Endothelial cell (in vitro differentiated cells): Measurements from ENCODE around the gene ZNF860. TPM values are rescaled to one million over a fixed set of nuclear protein-coding genes. Genes with fewer than 3 reads are reported as not detected.

Experiments
- DNase-seq: peaks from one replicate; pipeline ENCODE4 v3.0.0; 2021; ENCODE audit warnings: low spot score
- H3K27ac Mint-ChIP-seq: one replicate; pipeline ENCODE4 v1.8.0; 2021; ENCODE audit warnings: mixed read lengths, inconsistent platforms; ENCODE audit not compliant: unreplicated experiment
- H3K27me3 Mint-ChIP-seq: one replicate; pipeline ENCODE4 v1.8.0; 2021; ENCODE audit warnings: mild to moderate bottlenecking, moderate library complexity, mixed read lengths, inconsistent platforms; ENCODE audit not compliant: unreplicated experiment
- H3K36me3 Mint-ChIP-seq: one replicate; pipeline ENCODE4 v1.8.0; 2021; ENCODE audit warnings: mild to moderate bottlenecking, low read depth, mixed read lengths, inconsistent platforms; ENCODE audit not compliant: unreplicated experiment
- H3K4me1 Mint-ChIP-seq: one replicate; pipeline ENCODE4 v1.8.0; 2021; ENCODE audit warnings: mild to moderate bottlenecking, mixed read lengths, inconsistent platforms; ENCODE audit not compliant: unreplicated experiment
- H3K4me3 Mint-ChIP-seq: one replicate; pipeline ENCODE4 v1.8.0; 2021; ENCODE audit warnings: mild to moderate bottlenecking, mixed read lengths, inconsistent platforms; ENCODE audit not compliant: unreplicated experiment
- H3K9me3 Mint-ChIP-seq: one replicate; pipeline ENCODE4 v1.8.0; 2021; ENCODE audit warnings: mixed read lengths, inconsistent platforms; ENCODE audit not compliant: unreplicated experiment
- CTCF ChIP-seq: fragments of 200-600 bp; sonication (generic); IDR thresholded peaks from one replicate; pipeline ENCODE4 v1.5.0; 2021; ENCODE audit warnings: antibody characterized with exemption; ENCODE audit not compliant: unreplicated experiment
- total RNA-seq: library from RNA; stranded (reverse); fragmentation: NEBNext Ultra II Directional; extraction: Animal tissue kit (Norgen Biotek cat#: 25700); gene quantifications from one replicate; pipeline ENCODE4 v1.2.1, GENCODE V29; 2021; ENCODE audit not compliant: unreplicated experiment

Gene ZNF860
- total RNA-seq, 1 donor from 2014 or later: 1.1 TPM

DNA sequence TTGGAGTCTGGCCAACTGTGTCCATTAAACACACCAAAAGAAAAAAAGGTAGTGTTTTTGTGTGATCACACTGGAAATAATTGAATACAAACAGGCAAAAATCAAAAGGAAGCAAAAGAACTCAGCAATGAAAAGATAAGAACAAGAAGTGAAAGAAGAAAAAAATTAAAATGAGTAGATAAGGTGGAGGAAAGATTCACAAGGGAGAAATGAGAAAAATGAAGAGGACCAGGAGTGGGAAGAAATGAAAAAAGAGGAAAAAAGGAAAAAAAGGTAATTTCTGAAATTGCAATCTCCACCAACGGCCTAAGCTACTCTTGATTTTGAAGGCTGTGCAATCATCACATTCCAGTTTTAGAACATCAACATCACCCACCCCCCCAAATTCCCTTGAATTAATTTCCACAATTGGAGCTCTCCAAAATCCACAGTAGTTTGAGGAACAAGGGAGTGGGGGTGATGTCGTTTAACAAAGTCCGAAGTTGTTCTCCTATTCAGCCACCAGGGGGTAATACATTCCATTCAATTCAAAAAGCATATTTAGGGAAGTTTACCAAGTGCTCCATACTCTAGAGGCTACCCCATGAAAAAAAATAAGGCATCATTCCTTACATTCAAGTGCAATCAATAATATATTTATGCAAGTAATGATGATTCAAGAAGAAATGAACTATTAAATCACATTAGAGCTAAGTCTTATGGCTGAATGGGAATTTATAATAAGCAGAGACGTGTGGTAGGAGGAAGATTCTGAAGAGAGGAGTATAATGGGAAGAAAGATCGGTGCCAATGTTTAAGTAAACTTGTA, 37.4 kb downstream of the ZNF860 start:
- H3K4me1 Mint-ChIP-seq: no peaks in the 10 kb centered on the region
- TF ChIP-seq CTCF: peak; percentile 75
- no peaks in the 10 kb centered on the region for H3K9me3 Mint-ChIP-seq
- H3K27me3 Mint-ChIP-seq: peaks cover 3% of the 10 kb centered on the region
- H3K27ac Mint-ChIP-seq: no peak overlapping the region
- no peak overlapping the region for H3K4me3 Mint-ChIP-seq
- no peak for DNase-seq
- no peaks in the 10 kb centered on the region for H3K36me3 Mint-ChIP-seq

DNA sequence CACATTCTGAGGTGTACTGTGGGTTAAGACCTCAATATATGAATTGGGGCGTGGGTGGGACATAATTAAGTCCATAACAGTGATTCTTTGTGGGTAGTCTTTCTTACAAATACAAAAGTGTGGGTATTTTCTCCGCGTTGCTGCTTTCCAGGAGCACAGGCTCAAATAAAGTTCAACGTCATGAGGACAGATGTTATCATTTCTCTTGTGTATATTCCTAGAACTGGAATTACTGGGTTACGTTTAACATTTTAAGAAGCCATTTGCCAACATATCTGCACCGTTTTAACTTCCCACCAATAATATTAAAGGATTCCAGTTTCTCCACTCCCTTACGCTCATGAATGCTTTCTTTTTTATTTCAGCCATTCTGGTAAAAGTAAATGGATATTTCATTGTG, 39.6 kb downstream of the ZNF860 start:
- H3K27me3 Mint-ChIP-seq: peaks cover 3% of the 10 kb centered on the region
- no peak for DNase-seq
- H3K4me1 Mint-ChIP-seq: no peaks in the 10 kb centered on the region
- no peaks in the 10 kb centered on the region for H3K36me3 Mint-ChIP-seq
- H3K4me3 Mint-ChIP-seq: no peak overlapping the region
- H3K9me3 Mint-ChIP-seq: no peaks in the 10 kb centered on the region
- H3K27ac Mint-ChIP-seq: no peak overlapping the region
- TF ChIP-seq CTCF: no peak

GRCh38 chr3:32021748-32022147, 40.2 kb downstream of the ZNF860 start:
- TF ChIP-seq CTCF: no peak
- Mint-ChIP-seq H3K27me3 (peaks cover 3% of the 10 kb centered on the region), H3K27ac (no peak overlapping the region), H3K4me1 (no peaks in the 10 kb centered on the region), H3K9me3 (no peaks in the 10 kb centered on the region), H3K36me3 (no peaks in the 10 kb centered on the region), H3K4me3 (no peak overlapping the region)
- DNase-seq: no peak

DNA sequence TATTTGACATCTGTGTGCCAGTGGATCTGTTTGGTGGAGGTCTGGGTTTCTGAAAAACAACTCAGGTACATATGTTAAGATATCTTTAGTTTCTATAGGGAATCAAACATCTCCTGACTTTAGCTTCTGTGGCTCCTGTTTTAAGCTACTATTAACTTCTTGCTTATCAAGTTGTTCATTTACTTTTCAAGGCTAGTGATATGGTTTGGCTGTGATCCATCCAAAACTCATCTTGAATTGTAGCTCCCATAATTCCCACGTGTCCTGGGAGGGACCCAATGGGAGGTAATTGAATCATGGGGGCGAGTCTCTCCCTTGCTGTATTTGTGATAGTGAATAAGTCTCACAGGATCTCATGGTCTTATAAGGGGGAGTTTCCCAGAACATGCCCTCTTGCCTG, 41.4 kb downstream of the ZNF860 start:
- no peak for DNase-seq
- no peak for TF ChIP-seq CTCF
- Mint-ChIP-seq H3K36me3 (no peaks in the 10 kb centered on the region), H3K27me3 (peaks cover 3% of the 10 kb centered on the region), H3K27ac (no peak overlapping the region), H3K4me3 (no peak overlapping the region), H3K9me3 (no peaks in the 10 kb centered on the region), H3K4me1 (no peaks in the 10 kb centered on the region)

GRCh38 chr3:32026593-32026992, 45.0 kb downstream of the ZNF860 start:
- Mint-ChIP-seq H3K27ac (no peak overlapping the region), H3K4me1 (no peaks in the 10 kb centered on the region), H3K9me3 (no peaks in the 10 kb centered on the region), H3K27me3 (no peaks in the 10 kb centered on the region), H3K36me3 (no peaks in the 10 kb centered on the region), H3K4me3 (no peak overlapping the region)
- no peak for TF ChIP-seq CTCF
- DNase-seq: no peak
